ENCODE data around the gene PHF21B. TPM values are rescaled to one million over a fixed set of nuclear protein-coding genes. Genes with fewer than 3 reads are reported as not detected.
"Not testable (repeated sequence)": the region's sequence is repeated elsewhere in the genome, so short reads cannot be mapped to it uniquely, and the experiment has no call there.

PHF21B gene
- total RNA-seq, 4 donors from 2014 or later, result under 0.01 to 11.9 (median 2.9) TPM

DNA sequence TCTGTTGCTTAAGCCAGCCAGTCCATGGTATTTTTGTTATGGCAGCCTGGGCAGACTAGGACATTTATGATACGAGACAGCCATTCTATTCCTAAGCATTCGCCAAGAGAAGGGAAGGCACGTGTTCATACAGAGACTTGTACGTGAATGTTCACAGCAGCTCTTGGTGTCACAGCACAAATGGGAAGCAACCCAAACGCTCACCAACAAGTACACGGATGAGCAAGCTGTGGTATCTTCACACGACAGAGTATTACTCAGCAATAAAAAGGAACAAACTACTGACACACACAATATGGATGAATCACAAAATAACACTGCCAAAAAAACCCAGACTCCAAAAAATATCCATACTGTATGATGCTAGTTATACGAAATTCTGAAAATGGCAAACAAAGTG, 85.1 kb downstream of the PHF21B start:
- Histone ChIP-seq H3K27ac (no peak overlapping the region), H3K36me3 (no peaks in the 10 kb centered on the region), H3K4me1 (no peaks in the 10 kb centered on the region), H3K27me3 (no peaks in the 10 kb centered on the region), H3K9me3 (no peaks in the 10 kb centered on the region), H3K4me3 (no peak overlapping the region)
- DNase-seq, result no peak
- intact Hi-C loops (cut with DNase I; ENCODE audit: low total_unique reads), result no loop called here
- TF ChIP-seq POLR2A (IDR thresholded peaks at IDR 0.05), result no peak
- TF ChIP-seq CTCF (IDR thresholded peaks at IDR 0.05), result no peak

- TF ChIP-seq CTCF (IDR thresholded peaks at IDR 0.05) (no peak), POLR2A (IDR thresholded peaks at IDR 0.05) (no peak)
- Histone ChIP-seq H3K4me1 (no peaks in the 10 kb centered on the region), H3K36me3 (no peaks in the 10 kb centered on the region), H3K4me3 (no peak overlapping the region), H3K9me3 (no peaks in the 10 kb centered on the region), H3K27me3 (no peaks in the 10 kb centered on the region), H3K27ac (no peak overlapping the region)
- DNase-seq, result no peak
- intact Hi-C loops (cut with DNase I; ENCODE audit: low total_unique reads), result no loop called here
Observed at GRCh38 chr22:44924098-44924497, 85.7 kb downstream of the PHF21B start.

GRCh38 chr22:44921766-44922165, 88.0 kb downstream of the PHF21B start:
- DNase-seq; H3K9me3 ChIP-seq; H3K27me3 ChIP-seq; H3K4me3 ChIP-seq; H3K27ac ChIP-seq; H3K36me3 ChIP-seq; H3K4me1 ChIP-seq; intact Hi-C loops (cut with DNase I; ENCODE audit: low total_unique reads): not testable (repeated sequence)

GRCh38 chr22:44920183-44920582, 89.6 kb downstream of the PHF21B start:
- Histone ChIP-seq H3K4me3 (no peak overlapping the region), H3K36me3 (no peaks in the 10 kb centered on the region), H3K9me3 (no peaks in the 10 kb centered on the region), H3K27ac (no peak overlapping the region), H3K4me1 (no peaks in the 10 kb centered on the region), H3K27me3 (no peaks in the 10 kb centered on the region)
- TF ChIP-seq POLR2A (IDR thresholded peaks at IDR 0.05) (no peak), CTCF (IDR thresholded peaks at IDR 0.05) (no peak)
- DNase-seq, result no peak
- intact Hi-C loops (cut with DNase I; ENCODE audit: low total_unique reads), result no loop called here

DNA sequence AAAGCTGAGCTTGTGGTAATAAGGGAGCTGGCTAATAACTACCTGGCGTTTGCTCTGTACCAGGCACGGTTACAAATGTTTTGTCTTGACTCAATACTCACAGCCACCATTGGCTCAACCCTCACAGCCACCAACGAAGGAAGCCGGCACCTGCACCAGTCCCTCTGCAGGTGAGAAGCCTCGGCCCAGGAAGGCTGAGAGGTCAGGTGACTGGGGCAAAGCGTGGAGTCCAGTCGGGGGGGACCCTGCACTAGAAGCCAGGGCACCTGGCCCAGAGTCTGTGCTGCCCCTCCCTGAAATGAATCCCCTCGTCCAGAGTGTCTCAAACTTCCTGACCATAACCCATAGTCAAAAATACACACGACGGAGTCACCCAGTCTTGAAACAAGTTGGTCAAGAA, 90.1 kb downstream of the PHF21B start:
- no peak for TF ChIP-seq CTCF (IDR thresholded peaks at IDR 0.05)
- intact Hi-C loops (cut with DNase I; ENCODE audit: low total_unique reads), result no loop called here
- no peak overlapping the region for H3K27ac ChIP-seq
- no peak overlapping the region for H3K4me3 ChIP-seq
- no peaks in the 10 kb centered on the region for H3K9me3 ChIP-seq
- DNase-seq, result no peak
- no peaks in the 10 kb centered on the region for H3K27me3 ChIP-seq
- H3K4me1 ChIP-seq, result no peaks in the 10 kb centered on the region
- no peaks in the 10 kb centered on the region for H3K36me3 ChIP-seq

- Histone ChIP-seq H3K27me3 (no peaks in the 10 kb centered on the region), H3K4me3 (no peak overlapping the region), H3K9me3 (no peaks in the 10 kb centered on the region), H3K27ac (no peak overlapping the region), H3K4me1 (no peaks in the 10 kb centered on the region), H3K36me3 (no peaks in the 10 kb centered on the region)
- no peak for DNase-seq
- TF ChIP-seq POLR2A (IDR thresholded peaks at IDR 0.05) (no peak), CTCF (IDR thresholded peaks at IDR 0.05) (no peak)
- intact Hi-C loops (cut with DNase I; ENCODE audit: low total_unique reads), result no loop called here
Observed at GRCh38 chr22:44918925-44919392, 90.8 kb downstream of the PHF21B start.

All from uterus (tissue), 4 donors.